Non-pigmented ciliary epithelial cell (primary cell): ENCODE data around the gene CACNA1S.
A peak's percentile ranks its signal among the peaks of the same experiment; 100 is the strongest.

ENCODE experiments used
- DNase-seq: peaks from one replicate; pipeline ENCODE4 v3.0.0-alpha.2; 2010; ENCODE audit warnings: low read depth

Gene CACNA1S

DNA sequence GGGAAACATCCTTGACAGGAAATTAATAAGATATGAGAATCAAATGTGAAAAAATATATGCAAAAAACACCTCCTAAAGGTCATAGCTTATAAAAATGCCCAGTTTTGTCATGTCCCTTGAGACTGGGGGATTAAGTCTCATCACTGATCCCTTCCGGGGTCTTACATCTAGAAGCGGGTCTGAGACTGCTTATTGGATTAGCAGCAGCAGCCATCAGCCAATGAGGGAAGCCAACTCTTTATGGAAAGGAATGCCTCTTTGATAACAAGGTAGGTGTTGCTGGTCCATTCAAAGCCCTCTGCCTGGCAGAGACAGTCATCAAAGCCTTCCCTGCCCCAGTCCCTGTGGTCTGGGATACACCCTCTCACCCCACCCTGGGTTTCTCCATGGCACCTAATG lies 3.9 kb upstream of the CACNA1S start:
- no peak for DNase-seq

DNA sequence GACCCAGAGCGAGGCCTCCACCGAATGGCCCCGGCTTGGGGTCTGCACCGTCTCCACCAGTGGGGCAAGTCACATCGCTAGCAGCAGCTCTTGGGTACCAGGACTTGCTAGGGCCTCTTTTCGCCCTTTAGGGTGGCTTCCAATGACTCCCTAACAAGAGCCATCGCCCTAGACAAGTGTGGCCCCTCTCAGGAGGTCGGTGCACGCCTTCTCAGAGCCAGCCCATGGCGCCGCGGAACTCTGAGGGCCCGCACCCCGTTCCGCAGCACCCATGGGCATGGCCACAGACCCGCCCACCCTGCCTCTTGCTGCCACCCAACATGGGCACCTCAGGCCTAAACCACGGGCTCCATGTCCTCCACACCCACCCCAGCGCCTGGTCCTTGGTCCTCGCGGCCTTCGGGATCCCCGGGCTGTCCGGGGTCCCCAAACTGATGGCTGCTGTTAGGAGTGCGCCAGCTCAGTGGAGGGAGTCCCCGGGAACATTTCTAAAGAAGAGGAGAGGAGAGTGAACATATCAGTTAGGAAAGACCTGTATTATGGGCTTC lies 3.2 kb upstream of the CACNA1S start:
- DNase-seq = no peak

DNA sequence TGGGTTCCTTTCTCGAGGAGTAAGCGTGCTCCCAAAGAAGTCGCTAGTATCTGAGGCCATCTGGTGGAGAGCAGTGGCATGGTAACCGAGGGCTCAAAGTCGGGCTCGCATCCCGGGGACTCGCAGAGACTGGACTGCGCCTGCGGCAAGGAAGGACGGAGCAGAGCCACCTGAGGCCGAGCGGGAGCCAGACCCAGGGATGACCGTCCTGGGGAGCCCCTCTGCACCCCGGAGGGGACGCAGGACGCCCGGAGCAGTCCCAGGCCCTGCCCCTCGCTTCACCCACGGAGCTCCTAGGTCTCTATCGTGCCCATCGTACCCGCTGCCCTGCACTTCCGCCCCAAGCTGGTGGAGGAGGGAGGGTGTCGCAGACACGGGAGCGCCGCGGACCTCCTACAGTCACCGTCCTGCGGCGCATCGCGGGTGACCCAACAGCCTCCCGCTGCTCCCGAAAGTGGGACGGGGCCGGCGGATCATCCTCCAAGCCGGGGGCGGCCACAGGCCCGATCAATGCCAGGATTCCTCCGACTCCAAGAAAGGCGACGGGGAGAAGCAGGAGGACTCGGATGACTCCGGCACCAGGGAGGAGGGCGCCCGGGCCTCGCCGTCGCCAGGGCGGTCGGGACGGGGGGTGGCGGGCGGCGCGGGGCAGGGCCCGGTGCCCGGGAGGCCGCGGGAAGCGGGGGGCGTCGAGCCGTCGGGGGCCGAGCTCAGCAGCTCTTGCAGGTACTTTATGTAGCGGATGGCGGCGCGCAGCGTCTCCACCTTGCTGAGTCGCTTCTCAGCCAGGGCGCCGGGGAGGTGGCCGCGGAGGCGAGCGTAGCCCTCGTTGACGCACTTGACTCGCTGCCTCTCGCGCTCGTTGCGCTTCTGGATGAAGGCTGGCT lies 2.3 kb upstream of the CACNA1S start:
- peak; percentile 64 for DNase-seq

DNA sequence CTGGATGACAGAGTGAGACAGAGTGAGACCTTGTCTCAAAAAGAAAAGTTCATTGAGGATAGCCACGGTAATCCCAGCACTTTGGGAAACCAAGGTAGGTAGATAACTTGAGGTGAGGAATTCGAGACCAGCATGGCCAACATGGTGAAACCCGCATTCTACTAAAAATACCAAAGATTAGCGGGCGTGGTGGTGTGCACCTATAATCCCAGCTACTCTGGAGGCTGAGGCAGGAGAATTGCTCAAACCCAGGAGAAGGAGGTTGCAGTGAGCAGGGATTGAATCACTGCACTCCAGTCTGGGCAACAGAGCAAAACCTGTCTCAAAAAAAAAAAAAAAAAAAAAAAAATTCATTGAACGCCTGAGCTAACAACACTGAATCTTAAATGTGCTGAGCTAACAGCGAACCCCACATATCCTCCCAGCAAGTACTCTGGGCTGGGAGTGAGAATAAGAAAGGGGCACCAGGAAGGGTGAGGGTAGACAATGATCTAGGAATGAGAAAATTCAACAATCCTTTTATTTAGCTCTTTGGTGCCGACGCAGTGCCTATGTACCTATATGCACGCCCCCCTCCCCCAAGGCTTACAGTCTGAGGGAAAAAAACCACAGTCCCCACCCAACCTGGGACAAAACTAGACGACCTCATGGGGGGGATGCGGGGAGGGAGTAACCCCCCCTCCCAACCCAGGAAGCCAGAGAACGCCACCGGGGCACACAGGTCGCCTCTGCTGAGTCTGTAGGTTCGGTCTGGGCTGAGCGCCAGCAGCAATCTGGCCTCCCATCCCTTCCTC lies 1.4 kb upstream of the CACNA1S start:
- DNase-seq = no peak

DNA sequence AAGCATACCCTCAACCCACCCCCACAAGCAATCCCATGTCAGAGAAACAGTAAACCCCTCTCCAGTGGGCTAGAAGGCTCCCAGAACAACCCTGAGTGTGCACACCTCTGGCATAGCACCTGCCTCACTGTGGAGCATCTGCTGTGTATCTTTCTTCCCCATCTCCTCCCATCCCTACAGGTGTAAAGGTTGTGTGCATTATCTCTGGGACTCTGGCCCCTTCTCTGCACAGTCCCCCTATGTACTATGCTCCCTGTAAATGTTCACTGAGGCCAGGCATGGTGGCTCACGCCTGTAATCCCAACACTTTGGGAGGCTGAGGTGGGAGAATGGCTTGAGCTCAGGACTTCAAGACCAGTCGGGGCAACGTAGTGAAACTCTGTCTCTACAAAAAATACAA lies 700 bp upstream of the CACNA1S start:
- no peak for DNase-seq

DNA sequence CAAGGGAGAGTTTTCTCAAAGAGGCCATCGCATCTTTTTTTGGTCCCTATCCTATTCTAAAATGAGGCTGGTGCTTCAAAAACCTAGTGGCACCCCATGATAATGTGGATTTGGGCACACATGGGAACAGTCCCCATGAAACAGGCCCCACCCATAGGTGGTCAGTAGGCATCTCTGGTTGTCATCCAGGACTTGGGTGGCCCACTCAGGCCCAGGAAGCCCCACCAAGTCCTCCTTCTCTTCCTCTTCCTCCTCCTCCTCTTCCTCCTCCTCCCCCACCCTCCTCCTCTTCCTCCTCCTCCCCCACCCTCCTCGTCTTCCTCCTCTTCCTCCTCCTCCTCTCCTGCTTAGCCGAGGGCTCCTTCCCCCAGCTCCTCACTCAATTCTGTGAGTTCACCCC lies 554 bp downstream of the CACNA1S start:
- no peak for DNase-seq

DNA sequence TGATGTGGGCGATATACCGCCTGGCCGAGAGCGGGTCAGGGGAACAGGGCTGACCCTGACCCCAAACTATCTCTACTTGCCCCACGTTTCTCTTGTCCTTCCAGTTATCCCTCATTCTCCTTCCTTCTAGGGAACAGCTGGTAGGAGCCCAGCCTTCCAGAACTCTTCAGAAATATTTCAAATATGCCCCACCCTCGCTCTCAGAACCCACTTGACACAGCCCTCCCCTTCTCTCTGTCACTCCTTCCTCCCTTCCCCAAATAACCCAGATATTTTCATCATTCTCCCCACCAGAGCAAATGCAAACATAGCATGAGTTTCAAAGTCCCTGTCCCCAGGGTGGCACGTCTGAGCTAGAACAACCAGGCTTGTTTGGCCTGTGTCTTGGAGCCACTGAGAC lies 1.1 kb downstream of the CACNA1S start:
- DNase-seq = no peak

DNA sequence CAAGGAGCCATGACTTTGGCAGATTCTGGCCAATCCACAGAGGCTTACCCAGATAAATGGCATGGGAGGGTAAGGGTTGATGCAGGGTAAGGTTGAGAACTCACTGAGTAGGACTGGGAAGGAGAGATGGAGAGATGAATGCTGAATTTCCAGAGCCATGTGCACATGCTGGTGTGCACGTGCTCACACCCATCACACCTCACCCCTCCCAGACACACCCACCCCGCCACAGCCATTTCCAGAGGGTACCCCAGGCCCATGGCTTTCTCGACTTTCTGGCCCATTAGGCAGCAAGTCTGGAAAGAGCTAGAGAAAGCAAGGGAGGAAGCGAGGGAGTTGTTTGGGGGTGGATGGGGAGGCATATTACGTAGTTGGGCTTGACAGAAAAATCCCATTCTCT lies 1.6 kb downstream of the CACNA1S start:
- no peak for DNase-seq

DNA sequence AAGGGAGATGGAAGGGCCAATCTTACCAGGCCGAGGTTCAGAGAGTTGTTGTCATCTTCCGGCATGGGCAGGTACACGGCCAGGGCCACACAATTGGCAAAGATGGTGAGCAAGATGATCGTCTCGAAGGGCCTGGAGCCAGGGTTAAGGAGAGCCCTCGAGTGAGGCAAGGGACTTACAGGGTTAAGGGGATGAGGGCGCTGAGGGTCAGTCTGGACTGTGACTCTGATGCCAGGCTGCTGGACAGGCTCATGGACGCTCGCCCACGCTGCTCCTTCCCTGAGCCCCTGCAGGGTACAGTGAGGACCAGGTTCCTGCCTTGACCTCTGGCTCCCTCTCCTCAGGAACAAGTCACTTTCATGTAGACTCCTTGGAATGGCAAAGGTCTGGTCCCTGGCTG lies 2.1 kb downstream of the CACNA1S start:
- no peak for DNase-seq

DNA sequence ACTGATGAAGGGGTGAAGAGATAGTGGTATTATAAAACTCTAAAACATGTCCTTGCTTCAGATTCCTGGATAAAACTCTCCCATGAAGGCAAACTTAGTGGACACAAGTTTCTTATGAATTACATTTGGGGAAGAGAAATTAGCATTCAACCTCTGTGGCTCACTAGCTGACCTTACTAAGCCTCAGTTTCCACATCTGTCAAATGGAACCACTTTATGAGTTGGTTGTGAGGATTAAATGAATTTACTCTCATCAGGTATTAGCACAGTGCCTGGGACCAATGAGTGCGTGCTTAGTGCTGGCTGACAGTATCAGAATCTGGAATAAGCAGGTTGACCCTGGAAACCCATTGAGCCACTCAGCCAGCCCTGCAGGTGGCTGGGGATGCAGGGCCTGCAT lies 2.6 kb downstream of the CACNA1S start:
- no peak for DNase-seq

DNA sequence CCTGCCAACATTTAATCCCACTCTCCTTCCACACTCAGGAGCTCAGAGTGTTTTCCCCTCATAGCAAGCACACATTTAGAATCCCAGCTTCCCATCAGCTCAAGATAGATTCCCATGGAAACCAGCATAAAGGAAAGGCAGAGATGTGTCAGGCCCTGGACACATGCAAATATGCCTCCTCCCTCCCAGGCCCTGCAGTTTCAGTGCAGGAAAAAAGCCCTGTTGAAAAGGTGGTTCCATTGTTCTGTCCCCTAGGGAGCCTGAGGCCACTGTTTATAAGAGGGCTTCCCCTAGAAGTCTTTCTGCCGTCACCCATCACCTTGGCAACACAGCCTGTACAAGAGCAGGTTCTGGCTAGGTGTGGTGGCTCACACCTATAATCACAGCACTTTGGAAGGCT lies 3.6 kb downstream of the CACNA1S start:
- DNase-seq = no peak

DNA sequence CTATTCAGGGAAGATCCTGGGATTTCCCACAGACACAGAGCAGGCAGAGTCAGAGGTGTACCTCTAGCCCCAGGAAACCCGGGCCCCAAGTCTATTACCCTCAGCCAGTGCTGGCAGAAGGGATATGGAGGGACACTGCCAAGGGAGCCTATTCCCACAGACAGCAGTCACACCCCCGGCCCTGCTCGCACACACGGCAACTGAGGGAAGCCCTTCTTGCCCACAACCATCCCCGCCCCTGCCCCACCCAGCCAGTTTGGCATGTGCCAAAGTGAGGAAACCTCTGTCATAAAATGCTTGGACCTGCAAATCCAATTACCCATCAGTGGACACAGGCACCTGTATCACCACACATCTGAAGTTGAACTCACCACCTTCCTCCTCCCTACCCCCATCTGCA lies 6.5 kb downstream of the CACNA1S start:
- no peak for DNase-seq

DNA sequence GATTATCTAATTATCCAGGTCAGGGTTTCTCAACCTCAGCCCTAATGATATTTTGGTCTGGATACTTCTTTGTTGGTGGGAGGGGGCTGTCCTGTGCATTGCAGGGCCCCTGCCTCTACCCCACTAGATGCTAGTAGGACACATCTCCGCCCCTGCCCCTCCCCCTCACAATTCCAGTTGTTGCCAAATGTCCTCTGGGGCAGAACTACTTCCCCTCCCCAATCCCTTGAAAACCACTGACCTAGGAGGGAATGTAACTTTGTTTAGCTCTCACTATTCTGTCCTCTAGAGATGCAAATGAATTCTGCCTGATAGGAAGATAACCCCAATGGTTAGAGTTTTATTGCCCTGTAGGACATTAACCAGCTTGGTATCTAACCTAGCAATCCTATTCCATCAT lies 8.1 kb downstream of the CACNA1S start:
- DNase-seq = no peak

DNA sequence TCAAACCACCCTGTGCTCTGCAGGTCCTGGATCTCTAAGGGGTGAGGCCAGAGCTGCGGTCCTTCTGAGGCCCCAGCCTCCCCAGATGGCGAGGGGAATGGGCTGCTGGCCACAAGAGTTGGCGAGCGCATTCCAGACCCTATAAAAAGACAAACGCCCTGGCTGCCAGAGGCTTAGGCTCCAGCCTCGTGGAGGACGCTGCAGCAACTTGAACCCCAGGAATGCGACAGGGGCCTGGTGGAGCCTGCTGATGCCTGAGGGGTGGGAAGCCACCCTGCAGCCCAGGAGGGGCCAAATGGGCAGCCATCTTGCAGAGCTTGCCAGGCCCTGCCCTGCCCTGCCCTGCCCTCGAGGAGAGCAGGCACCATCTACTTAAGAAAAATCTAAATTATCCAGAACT lies 8.6 kb downstream of the CACNA1S start:
- DNase-seq = no peak

DNA sequence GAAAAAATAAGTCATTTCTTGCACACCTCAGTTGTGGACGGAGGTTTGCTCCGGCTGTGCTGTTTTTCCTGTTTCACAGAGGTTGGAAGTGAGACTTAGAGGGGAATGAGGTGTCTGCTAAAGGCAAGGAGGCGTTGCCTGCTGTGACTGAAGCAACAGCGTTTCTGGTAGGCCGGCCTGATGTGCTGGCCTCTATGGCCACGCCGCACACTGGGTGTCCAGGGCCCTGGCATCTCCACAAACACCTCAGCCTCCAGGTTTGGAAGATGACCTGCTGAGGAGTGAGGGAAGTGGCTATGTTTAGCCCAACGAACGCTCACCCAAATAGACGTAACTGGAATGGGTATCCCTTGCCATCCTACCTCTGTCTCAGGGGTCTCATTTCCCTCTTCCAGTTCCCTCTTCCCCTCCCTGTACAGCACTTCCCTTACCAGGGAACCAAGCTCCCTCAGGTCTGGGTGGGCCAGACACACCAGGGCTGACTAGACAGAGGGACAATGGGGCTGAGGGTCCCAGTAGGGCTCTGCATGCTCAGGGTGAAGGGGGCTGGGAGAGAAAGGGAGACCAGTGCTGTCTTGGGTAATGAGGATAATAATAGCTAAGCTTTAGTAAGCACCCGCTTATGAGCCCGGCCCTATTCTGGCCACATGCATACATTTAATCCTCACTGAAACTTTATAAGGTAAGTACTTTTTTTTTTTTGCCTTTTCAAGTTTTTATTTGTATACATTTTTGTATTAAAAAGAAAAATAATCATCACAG lies 11.9 kb downstream of the CACNA1S start:
- DNase-seq = no peak

DNA sequence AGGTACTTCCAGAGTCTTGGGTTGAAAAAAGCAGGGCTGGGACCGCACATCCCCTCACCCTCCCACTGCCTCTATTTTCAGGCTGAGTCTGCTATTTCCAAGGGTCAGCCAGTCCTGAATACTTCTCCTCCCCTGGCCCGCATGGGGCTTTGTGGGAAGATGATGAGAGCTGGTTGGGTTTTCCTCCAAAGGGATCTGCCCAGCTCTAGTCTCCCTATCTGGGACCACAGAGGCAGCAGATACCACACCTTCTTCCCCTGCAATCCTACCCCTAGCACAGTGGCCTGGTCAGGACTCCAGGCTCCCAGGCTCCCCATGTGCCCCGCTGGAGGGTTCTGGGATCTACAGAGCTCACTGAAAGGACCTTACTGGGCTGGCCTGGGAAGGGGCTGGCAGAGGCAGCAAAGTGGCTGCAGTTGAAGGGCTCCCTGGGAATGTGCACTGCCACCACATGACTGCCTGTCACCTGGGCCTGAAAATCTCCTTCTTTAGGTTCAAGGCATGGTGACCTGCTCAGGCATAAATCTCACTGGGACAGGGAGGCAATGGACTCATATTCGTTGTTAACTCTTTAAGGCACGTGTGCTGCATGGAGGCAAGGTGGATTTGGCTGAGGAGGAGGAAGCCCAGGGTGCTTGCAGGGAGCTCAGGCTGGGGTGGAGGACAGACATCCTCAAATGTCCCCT lies 13.1 kb downstream of the CACNA1S start:
- no peak for DNase-seq

DNA sequence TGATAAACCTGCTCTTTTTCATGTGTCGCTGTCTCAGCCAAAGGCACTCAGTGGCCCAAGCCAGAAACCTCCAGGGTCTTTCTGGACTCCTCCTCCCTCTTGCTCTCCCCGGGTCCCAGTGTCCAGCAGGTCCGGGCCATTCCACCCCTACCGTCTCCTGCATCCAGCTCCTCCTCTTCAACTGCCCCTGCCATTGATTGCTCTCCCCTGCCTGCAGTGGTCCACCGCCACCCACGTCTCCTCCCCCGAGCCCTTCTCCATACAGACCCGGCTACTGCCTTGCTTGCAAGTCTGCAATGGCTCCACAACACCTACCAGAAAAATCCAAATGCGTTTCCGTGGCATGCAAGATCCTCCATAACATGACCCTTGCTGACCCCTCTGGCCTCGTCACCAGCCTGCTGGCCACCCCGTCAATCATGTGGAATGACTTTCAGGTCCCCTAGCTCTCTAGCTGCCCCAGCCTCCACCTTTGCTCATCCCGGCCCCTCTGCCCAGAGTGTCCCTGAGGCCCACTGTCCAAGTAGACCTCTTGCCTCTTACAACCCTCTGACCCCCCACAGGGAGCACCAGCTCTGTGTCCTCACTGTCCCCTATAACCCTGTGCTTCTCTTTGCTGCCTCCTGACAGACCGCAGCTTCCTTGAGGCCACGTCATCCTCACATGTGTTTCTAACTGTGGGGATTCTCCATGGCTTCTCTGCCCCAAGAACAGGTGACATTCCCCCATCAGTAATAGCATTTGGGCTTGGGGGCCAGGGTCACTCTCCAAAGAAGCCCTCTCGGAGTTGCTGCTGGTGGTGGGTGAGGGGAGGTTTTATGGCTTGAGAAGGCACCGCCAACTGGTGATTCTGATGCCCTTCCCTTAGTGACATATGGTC lies 15.0 kb downstream of the CACNA1S start:
- DNase-seq = no peak

DNA sequence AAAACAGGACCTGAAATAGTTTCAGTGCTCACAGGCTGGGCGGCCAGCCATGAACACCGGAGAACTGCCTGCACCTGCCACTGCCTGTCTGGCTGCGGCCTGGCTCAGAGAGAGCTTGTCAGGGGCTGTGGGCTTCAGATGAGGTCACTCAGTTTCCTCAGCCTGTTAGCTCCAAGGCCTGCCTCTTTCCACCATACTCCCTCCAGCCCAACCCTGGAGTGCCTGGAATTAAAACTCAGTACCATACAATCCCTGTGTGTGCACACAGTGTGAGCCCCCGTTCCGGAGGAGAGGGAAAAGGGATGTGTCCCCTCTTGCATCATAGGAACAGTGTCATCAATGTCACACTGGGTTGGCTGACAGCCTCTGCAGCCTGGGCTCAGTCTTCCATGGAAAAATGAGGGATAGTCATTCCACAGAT lies 16.2 kb downstream of the CACNA1S start:
- DNase-seq = no peak

DNA sequence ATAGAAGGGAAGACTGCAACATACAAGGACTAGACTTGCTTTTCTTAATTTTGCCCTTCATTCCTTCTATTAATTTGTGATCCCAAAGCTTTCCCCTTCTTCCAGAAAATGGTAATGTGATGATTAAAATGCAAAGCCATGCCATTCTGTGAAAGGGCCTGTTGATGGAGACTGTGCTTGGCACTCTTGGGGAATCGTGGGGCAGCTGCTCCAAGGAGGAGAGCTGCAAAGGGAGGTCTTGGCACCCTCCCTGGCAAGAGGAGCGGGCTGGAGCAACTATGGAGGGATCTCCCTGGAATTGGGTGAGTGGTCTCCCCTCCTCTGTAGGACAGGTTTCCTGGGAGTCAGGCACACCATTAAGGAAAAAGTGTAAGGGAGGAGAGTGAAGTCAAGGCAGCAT lies 16.6 kb downstream of the CACNA1S start:
- no peak for DNase-seq

DNA sequence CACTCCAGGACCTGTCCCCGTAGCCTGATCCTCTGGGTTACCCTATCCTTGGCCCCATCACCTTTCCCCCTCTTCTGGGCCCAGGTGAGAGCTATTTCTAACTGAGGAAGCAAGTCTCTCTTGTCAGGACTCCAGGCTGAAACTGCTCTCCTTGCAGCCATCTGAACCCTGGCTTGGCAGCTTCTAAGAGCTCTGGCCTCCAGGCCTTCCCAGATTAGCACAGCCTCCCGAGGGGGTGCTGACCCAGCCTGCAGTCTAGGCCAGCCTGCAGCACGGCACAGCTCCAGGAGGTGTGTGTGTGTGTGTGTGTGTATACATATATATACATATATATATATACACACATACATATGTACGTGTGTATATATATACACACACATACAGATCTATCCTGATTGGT lies 17.4 kb downstream of the CACNA1S start:
- DNase-seq = no peak

DNA sequence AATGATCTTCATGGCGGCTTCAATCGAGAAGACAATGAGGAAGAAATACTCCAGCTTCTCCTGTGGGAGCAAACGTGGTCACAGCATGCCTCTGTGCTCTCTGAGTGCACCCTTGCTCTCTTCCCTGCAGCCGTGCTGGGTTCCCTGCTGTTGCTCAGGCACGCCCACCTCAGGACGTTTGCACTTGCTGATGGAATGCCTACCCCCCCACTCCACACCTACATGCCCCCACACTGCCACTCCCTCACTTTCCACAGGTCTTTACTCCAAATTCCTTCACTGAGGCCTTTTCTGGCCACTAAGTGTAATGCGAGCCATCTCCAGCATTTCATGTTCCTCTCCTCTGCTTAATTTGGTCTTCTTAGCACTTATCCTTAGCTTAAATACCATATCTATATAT lies 18.3 kb downstream of the CACNA1S start:
- DNase-seq = no peak
